Endothelial cell of umbilical vein (primary cell): ENCODE results near the gene PNCK. TPM values are rescaled to one million over a fixed set of nuclear protein-coding genes. Genes with fewer than 3 reads are reported as not detected.

Source experiments
- BruUV-seq: library from RNA; stranded (reverse); fragments of 400-500 nt; replicated peaks from 2 replicates; lab custom pipeline; 2021; lab: Mats Ljungman, UMichigan
- CTCF ChIA-PET: fragments of 300-600, 350-600 bp; sonication (Branson Sonifier 250); formaldehyde crosslinking; loops from one replicate; lab custom pipeline; 2021; ENCODE audit warnings: antibody characterized with exemption, inconsistent platforms; lab: Charles Lee
- POLR2A ChIA-PET: fragments of 300-600, 350-600 bp; sonication (Branson Sonifier 250); formaldehyde crosslinking; loops from one replicate; lab custom pipeline; 2021; ENCODE audit warnings: antibody characterized with exemption, inconsistent platforms; lab: Charles Lee
- DNase-seq: peaks from one replicate; pipeline ENCODE4 v3.0.0-alpha.2; 2011; ENCODE audit warnings: low read depth, low spot score
- FAIRE-seq: peaks from 2 replicates; lab custom pipeline; 2011; peaks lifted over from hg19 to GRCh38; lab: Jason Lieb, UNC
- H2AFZ ChIP-seq: 2 replicates; pipeline ENCODE4 v1.6.0; 2012; ENCODE audit warnings: low read depth, low read length, control low read depth, inconsistent platforms
- H3K27ac ChIP-seq: 2 replicates; pipeline ENCODE4 v1.5.1; 2011; ENCODE audit warnings: low read depth, mild to moderate bottlenecking, control low read depth, low read length, moderate library complexity; ENCODE audit not compliant: insufficient read depth
- H3K27me3 ChIP-seq, 2 experiments: 2 replicates each; pipeline versions ENCODE4 v1.6.0 to v1.6.1; 2011; ENCODE audit warnings: low read length in 2 of 2, mixed read lengths in 1 of 2; ENCODE audit not compliant: control insufficient read depth in 2 of 2, insufficient read depth in 2 of 2
- H3K36me3 ChIP-seq, 2 experiments: 2 replicates in 1 of 2; 3 replicates in 1 of 2; pipeline ENCODE4 v1.5.1; 2011; ENCODE audit warnings: low read length in 2 of 2, mild to moderate bottlenecking in 1 of 2, moderate library complexity in 1 of 2; ENCODE audit not compliant: control insufficient read depth in 2 of 2, insufficient read depth in 2 of 2; ENCODE audit errors: extremely low read depth in 1 of 2
- H3K4me1 ChIP-seq: 3 replicates; pipeline ENCODE4 v1.5.1; 2011; ENCODE audit warnings: mild to moderate bottlenecking, low read length; ENCODE audit not compliant: control insufficient read depth, insufficient read depth; ENCODE audit errors: extremely low read depth
- H3K4me2 ChIP-seq: 2 replicates; pipeline ENCODE4 v1.6.1; 2011; ENCODE audit warnings: low read length, control low read depth, mixed read lengths; ENCODE audit not compliant: insufficient read depth
- H3K4me3 ChIP-seq, 3 experiments: fragments of 200-600 bp in 1 of 3; sonication (generic), shearing (Covaris generic) in 1 of 3; replicated peaks in 1 of 3; 2 replicates each; pipeline ENCODE4 v1.5.1; 2011 to 2016; ENCODE audit warnings: control low read depth in 3 of 3, low read length in 3 of 3, mild to moderate bottlenecking in 2 of 3, inconsistent platforms in 1 of 3, low read depth in 1 of 3, moderate library complexity in 1 of 3; ENCODE audit not compliant: insufficient read depth in 1 of 3
- H3K79me2 ChIP-seq: 2 replicates; pipeline ENCODE4 v1.6.0; 2012; ENCODE audit warnings: low read length, inconsistent platforms; ENCODE audit not compliant: control insufficient read depth, insufficient read depth
- H3K9ac ChIP-seq: replicated peaks from 2 replicates; pipeline ENCODE3; 2011; ENCODE audit warnings: low read length, control low read depth; ENCODE audit not compliant: insufficient read depth; ENCODE audit errors: extremely low read depth
- H3K9me1 ChIP-seq: replicated peaks from 3 replicates; pipeline ENCODE4 v1.6.0; 2011; ENCODE audit warnings: mild to moderate bottlenecking, low read length; ENCODE audit not compliant: control insufficient read depth, insufficient read depth; ENCODE audit errors: extremely low read depth
- H3K9me3 ChIP-seq: replicated peaks from 2 replicates; pipeline ENCODE4 v1.5.1; 2012; ENCODE audit warnings: low read length, inconsistent platforms; ENCODE audit not compliant: control insufficient read depth, insufficient read depth
- H4K20me1 ChIP-seq: replicated peaks from 2 replicates; pipeline ENCODE3; 2011; ENCODE audit warnings: mild to moderate bottlenecking, low read length; ENCODE audit not compliant: control insufficient read depth, insufficient read depth; ENCODE audit errors: extremely low read depth
- CTCF ChIP-seq, 2 donors: IDR thresholded peaks; 1 replicate in 1 of 2; 2 replicates in 1 of 2; pipeline ENCODE4 v1.5.1; 2011; ENCODE audit warnings: low read length in 2 of 2, mild to moderate bottlenecking in 2 of 2, moderate library complexity in 2 of 2, control low read depth in 1 of 2, inconsistent platforms in 1 of 2, low read depth in 1 of 2; ENCODE audit not compliant: insufficient read depth in 1 of 2; ENCODE audit errors: extremely low read depth in 1 of 2
- EZH2 ChIP-seq: IDR thresholded peaks from 2 replicates; pipeline ENCODE4 v1.6.1; 2012; ENCODE audit warnings: borderline replicate concordance, low read depth, mild to moderate bottlenecking, moderate library complexity, low read length, inconsistent platforms; ENCODE audit not compliant: severe bottlenecking
- FOS ChIP-seq: IDR thresholded peaks from 2 replicates; pipeline ENCODE4 v1.6.1; 2011; ENCODE audit warnings: mild to moderate bottlenecking, low read length, moderate library complexity, borderline replicate concordance; ENCODE audit not compliant: insufficient read depth
- GATA2 ChIP-seq: IDR thresholded peaks from 2 replicates; pipeline ENCODE4 v1.7.0; 2011; ENCODE audit warnings: low read depth, mild to moderate bottlenecking, moderate library complexity, mixed read lengths, low read length; ENCODE audit not compliant: insufficient read length, insufficient read depth
- JUN ChIP-seq: IDR thresholded peaks from 2 replicates; pipeline ENCODE4 v1.6.1; 2011; ENCODE audit warnings: borderline replicate concordance, low read depth; ENCODE audit not compliant: insufficient read length, insufficient read depth
- MAX ChIP-seq: IDR thresholded peaks from 2 replicates; pipeline ENCODE4 v1.6.1; 2011; ENCODE audit not compliant: insufficient read depth, insufficient read length
- MYC ChIP-seq: IDR thresholded peaks from one replicate; pipeline ENCODE4 v1.6.1; 2011; ENCODE audit warnings: mild to moderate bottlenecking, low read depth, low read length
- POLR2A ChIP-seq: IDR thresholded peaks from 2 replicates; pipeline ENCODE4 v1.6.1; 2012; ENCODE audit warnings: low read depth, mild to moderate bottlenecking, control low read depth, low read length
- POLR2AphosphoS5 ChIP-seq: IDR thresholded peaks from 2 replicates; pipeline ENCODE4 v1.6.1; 2012; ENCODE audit warnings: low read depth, mild to moderate bottlenecking, control low read depth, low read length, moderate library complexity; ENCODE audit not compliant: insufficient read depth
- dilution Hi-C: fragments of 300-500 bp; cut with MboI; formaldehyde crosslinking; loops from one replicate; pipeline ENCODE4 v1.15.0; 2019; ENCODE audit warnings: low sequenced_read_pairs; ENCODE audit not compliant: extremely low pct_ligation_motif_present
- intact Hi-C: fragments of 100-400 bp; cut with micrococcal nuclease; formaldehyde crosslinking; loops from one replicate; pipeline ENCODE4 v1.10.0; 2022
- polyA plus RNA-seq, 4 experiments: library from polyadenylated mRNA; depleted of rRNA in 3 of 4; stranded (reverse) in 3 of 4; unstranded in 1 of 4; fragments of >200 nt; gene quantifications; 2 replicates each; pipeline versions ENCODE4 v1.2.1 to v1.2.3, GENCODE V29; 2011 to 2012; ENCODE audit warnings: missing spikeins in 1 of 4
- total RNA-seq: library from RNA; stranded (reverse); gene quantifications from 2 replicates; pipeline ENCODE4 v1.2.3, GENCODE V29; 2021

The PNCK gene
- total and polyA plus RNA-seq, 2 donors (not counting 3 experiments of a cell fraction or from before 2014, with no cell fraction given), result 0.12 TPM; not detected in 1

DNA sequence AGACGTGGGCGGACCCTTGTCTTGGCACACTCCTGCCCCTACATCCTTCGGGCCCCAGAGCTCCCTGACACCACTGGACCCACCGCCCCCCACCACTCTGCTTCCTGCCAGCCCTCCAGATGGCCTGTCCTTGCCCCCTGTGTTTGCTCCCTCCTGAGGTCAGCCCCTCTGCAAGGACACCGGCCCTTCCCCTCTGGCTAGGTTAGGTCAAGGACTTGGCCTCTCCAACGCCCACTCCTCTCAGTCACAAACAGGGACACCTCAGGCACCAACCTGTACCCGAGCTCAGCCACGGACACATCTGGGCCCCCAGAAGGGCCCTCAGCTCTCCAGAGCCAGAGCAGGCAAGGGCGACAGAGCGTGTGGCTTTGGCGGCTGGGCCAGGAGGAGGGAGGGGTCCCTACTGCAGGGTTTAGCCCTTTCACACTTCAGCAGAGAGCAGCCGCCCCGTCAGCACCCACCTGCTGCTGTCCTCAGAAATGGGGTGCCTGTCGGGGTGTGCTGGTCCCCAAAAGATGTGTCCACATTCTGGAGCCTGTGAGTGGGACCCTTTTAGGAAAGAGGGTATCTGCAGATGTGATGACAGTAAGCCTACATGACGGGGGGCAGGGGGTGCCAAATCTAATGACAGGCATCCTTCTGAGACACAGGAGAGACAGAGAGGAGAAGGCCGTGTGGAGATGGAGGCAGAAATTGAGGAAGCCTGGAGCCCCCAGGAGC lies 50.1 kb downstream of the PNCK start:
- Histone ChIP-seq H3K9me1 (no peaks in the 10 kb centered on the region), H4K20me1 (no peaks in the 10 kb centered on the region), H3K79me2 (no peaks in the 10 kb centered on the region), H3K36me3 (no peaks in the 10 kb centered on the region), H3K27ac (no peak overlapping the region), H3K9me3 (no peaks in the 10 kb centered on the region), H3K4me3 (no peak overlapping the region), H3K4me1 (no peaks in the 10 kb centered on the region), H3K27me3 (no peaks in the 10 kb centered on the region), H3K9ac (no peak overlapping the region), H3K4me2 (no peak overlapping the region), H2AFZ (no peak overlapping the region)
- FAIRE-seq, result no peak
- intact Hi-C loops (no loop called here), dilution Hi-C loops (no loop called here)
- DNase-seq, result no peak
- ChIA-PET POLR2A (no interaction called here), CTCF (interaction anchor here (1.0 kb wide), 1 partner anchor 44 kb away, joined by 6 read pairs; no protein-coding TSS in a partner anchor)
- TF ChIP-seq JUN, result no peak
- no TSS peak for BruUV-seq

DNA sequence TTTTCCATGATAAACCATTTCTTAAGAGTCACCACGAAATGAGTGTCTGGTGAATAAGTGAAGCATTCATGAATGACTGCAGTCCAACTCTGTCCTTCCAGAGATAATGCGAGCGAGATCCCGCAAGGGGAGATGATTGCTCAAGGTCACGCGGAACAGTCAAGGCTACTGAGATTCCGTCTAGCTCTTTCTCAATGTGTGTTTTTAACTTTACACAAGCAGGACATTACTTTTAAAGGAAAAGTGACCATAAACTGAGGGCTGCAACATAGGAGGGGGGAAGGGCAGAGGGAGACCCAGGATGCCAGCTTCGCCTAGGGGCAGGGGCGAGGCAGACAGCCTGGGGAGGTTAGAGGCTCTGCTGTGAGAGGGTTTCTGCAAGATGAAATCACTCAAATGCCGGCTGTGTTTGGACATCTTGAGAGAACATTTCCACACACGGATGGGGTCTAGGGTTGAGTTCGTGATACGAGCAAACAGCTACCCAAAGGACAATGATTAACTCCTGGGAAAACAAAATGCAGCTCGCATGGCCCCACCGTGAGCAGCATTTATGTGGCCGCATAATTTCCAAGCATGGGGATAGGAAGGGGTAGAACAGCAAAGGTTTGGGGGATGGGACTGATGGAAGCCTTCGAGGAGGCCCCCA lies 50.8 kb downstream of the PNCK start:
- intact Hi-C loops (no loop called here), dilution Hi-C loops (no loop called here)
- Histone ChIP-seq H3K4me2 (no peak overlapping the region), H3K4me3 (no peak overlapping the region), H2AFZ (no peak overlapping the region), H3K27ac (no peak overlapping the region), H3K36me3 (no peaks in the 10 kb centered on the region), H3K4me1 (no peaks in the 10 kb centered on the region), H4K20me1 (no peaks in the 10 kb centered on the region), H3K27me3 (peaks cover 0 to 3% of the 10 kb centered on the region in 2 experiments), H3K9ac (no peak overlapping the region), H3K9me1 (no peaks in the 10 kb centered on the region), H3K9me3 (no peaks in the 10 kb centered on the region), H3K79me2 (no peaks in the 10 kb centered on the region)
- FAIRE-seq (no peak), DNase-seq (no peak)
- POLR2A ChIA-PET, result no interaction called here
- BruUV-seq, result no TSS peak
- CTCF ChIA-PET, result interaction anchor here (1.0 kb wide), 1 partner anchor 45 kb away, joined by 6 read pairs; no protein-coding TSS in a partner anchor
- TF ChIP-seq JUN (no peak), MYC (no peak), MAX (no peak), POLR2AphosphoS5 (no peak), POLR2A (no peak), EZH2 (no peak), CTCF (IDR thresholded peaks at IDR 0.05; ENCODE audit: extremely low read depth in 1 of 2, insufficient read depth in 1 of 2, low read depth in 1 of 2, low read length in 2 of 2) (no peak), FOS (no peak), GATA2 (no peak)
